Brain pericyte (primary cell): ENCODE measurements around the gene SAP30L.

Source experiments
- DNase-seq: peaks from one replicate; pipeline ENCODE4 v3.0.0-alpha.2; 2012; ENCODE audit warnings: low read depth, low spot score

SAP30L gene

GRCh38 chr5:154445422-154446194 is at the start of gene SAP30L:
Gene SAP30L (plus strand): TSS chr5:154445997. CDS start chr5:154446605, 608 bp downstream.
- DNase-seq: peak; percentile 81

- DNase-seq: no peak
These were observed 49.7 kb upstream of the SAP30L start for GRCh38 chr5:154396128-154396527.

GRCh38 chr5:154397652-154398406 is 48.0 kb upstream of the SAP30L start:
- no peak for DNase-seq

- DNase-seq: no peak
These were observed 45.1 kb upstream of the SAP30L start for GRCh38 chr5:154400678-154401077.

GRCh38 chr5:154401355-154401754 is 44.4 kb upstream of the SAP30L start:
- no peak for DNase-seq

GRCh38 chr5:154401931-154402330 is 43.9 kb upstream of the SAP30L start:
- DNase-seq: no peak

GRCh38 chr5:154402611-154403010 is 43.2 kb upstream of the SAP30L start:
- no peak for DNase-seq

- no peak for DNase-seq
These were observed 42.6 kb upstream of the SAP30L start for GRCh38 chr5:154403234-154403633.

- DNase-seq: no peak
These were observed 41.9 kb upstream of the SAP30L start for GRCh38 chr5:154403776-154404387.

GRCh38 chr5:154405078-154405792 is 40.6 kb upstream of the SAP30L start:
- peak; percentile 43 for DNase-seq

- DNase-seq: no peak
These were observed 39.6 kb upstream of the SAP30L start for GRCh38 chr5:154406231-154406630.

GRCh38 chr5:154406826-154407225 is 39.0 kb upstream of the SAP30L start:
- DNase-seq: no peak

- no peak for DNase-seq
These were observed 37.0 kb upstream of the SAP30L start for GRCh38 chr5:154408811-154409210.

GRCh38 chr5:154409230-154409840 is 36.5 kb upstream of the SAP30L start:
- DNase-seq: no peak

- no peak for DNase-seq
These were observed 35.8 kb upstream of the SAP30L start for GRCh38 chr5:154410008-154410407.

GRCh38 chr5:154410786-154411185 is 35.0 kb upstream of the SAP30L start:
- DNase-seq: no peak

- no peak for DNase-seq
These were observed 34.5 kb upstream of the SAP30L start for GRCh38 chr5:154411338-154411737.

GRCh38 chr5:154412316-154412715 is 33.5 kb upstream of the SAP30L start:
- DNase-seq: no peak

- no peak for DNase-seq
These were observed 32.9 kb upstream of the SAP30L start for GRCh38 chr5:154412925-154413324.

- DNase-seq: no peak
These were observed 30.7 kb upstream of the SAP30L start for GRCh38 chr5:154415114-154415513.

- no peak for DNase-seq
These were observed 27.4 kb upstream of the SAP30L start for GRCh38 chr5:154418344-154418820.
